Coronary artery (tissue), 2 donors: ENCODE measurements around the gene ABCB8.

ENCODE experiments used
- DNase-seq: peaks from one replicate; pipeline ENCODE4 v3.0.0-alpha.2; 2017; ENCODE audit warnings: low spot score
- H3K27ac ChIP-seq, 2 donors: fragments of 200-600 bp; sonication (generic); one replicate each; pipeline ENCODE4 v1.5.1; 2016 to 2019
- H3K4me3 ChIP-seq: fragments of 200-600 bp; sonication (generic); 2 replicates; pipeline ENCODE4 v1.5.1; 2016; ENCODE audit warnings: mild to moderate bottlenecking, moderate library complexity
- CTCF ChIP-seq: fragments of 200-600 bp; sonication (generic); IDR thresholded peaks from one replicate; pipeline ENCODE4 v1.5.1; 2019; ENCODE audit warnings: antibody characterized with exemption

Gene ABCB8

GRCh38 chr7:151085691-151086620, 57.7 kb downstream of the ABCB8 start, which contains the start of gene AGAP3:
TSS of gene AGAP3 (plus strand) at chr7:151086475. CDS start at chr7:151086742, 267 bp downstream.
- TF ChIP-seq CTCF, result no peak
- peak; percentile 93 for DNase-seq
- Histone ChIP-seq H3K27ac (peak within 1 kb of the TSS; percentile 76 to 92), H3K4me3 (peak within 1 kb of the TSS; percentile 97)

GRCh38 chr7:151086802-151087244, 58.6 kb downstream of the ABCB8 start:
- peak overlapping the region; percentile 97 for H3K4me3 ChIP-seq
- DNase-seq, result no peak
- TF ChIP-seq CTCF, result no peak
- peak overlapping the region; percentile 75 to 92 for H3K27ac ChIP-seq

GRCh38 chr7:151087245-151088018, 59.2 kb downstream of the ABCB8 start:
- H3K27ac ChIP-seq, result peak overlapping the region; percentile 75 to 92
- TF ChIP-seq CTCF, result no peak
- H3K4me3 ChIP-seq, result peak overlapping the region; percentile 97
- DNase-seq, result no peak

GRCh38 chr7:151088019-151088855, 60.0 kb downstream of the ABCB8 start:
- DNase-seq, result no peak
- Histone ChIP-seq H3K4me3 (peak overlapping the region; percentile 97), H3K27ac (peak overlapping the region; percentile 75 to 92)
- no peak for TF ChIP-seq CTCF

GRCh38 chr7:151088856-151089699, 60.8 kb downstream of the ABCB8 start:
- no peak for DNase-seq
- Histone ChIP-seq H3K27ac (peak overlapping the region; percentile 75 to 92), H3K4me3 (peak overlapping the region; percentile 97)
- TF ChIP-seq CTCF, result no peak
